Colonic mucosa (tissue), 4 donors: ENCODE results near the gene DERA. TPM values are rescaled to one million over a fixed set of nuclear protein-coding genes. Genes with fewer than 3 reads are reported as not detected.

ENCODE experiments used
- DNase-seq: peaks from one replicate; pipeline ENCODE4 v3.0.0-alpha.2; 2020
- H3K27ac ChIP-seq: fragments of 200-600 bp; one replicate; pipeline ENCODE4 v1.8.0; 2021
- H3K27me3 ChIP-seq: fragments of 200-600 bp; one replicate; pipeline ENCODE4 v1.8.0; 2021
- H3K36me3 ChIP-seq: fragments of 200-600 bp; one replicate; pipeline ENCODE4 v1.8.0; 2021
- H3K4me1 ChIP-seq: fragments of 200-600 bp; one replicate; pipeline ENCODE4 v1.8.0; 2021; ENCODE audit warnings: mild to moderate bottlenecking
- H3K4me3 ChIP-seq: fragments of 200-600 bp; one replicate; pipeline ENCODE4 v1.8.0; 2021
- H3K9ac ChIP-seq, 2 donors: one replicate each; pipeline ENCODE4 v1.7.0; 2013; ENCODE audit warnings: control low read depth in 2 of 2, low read depth in 2 of 2, low read length in 2 of 2
- H3K9me3 ChIP-seq: fragments of 200-600 bp; one replicate; pipeline ENCODE4 v1.8.0; 2021
- CTCF ChIP-seq: fragments of 200-600 bp; IDR thresholded peaks from one replicate; pipeline ENCODE4 v1.8.0; 2022; ENCODE audit warnings: antibody characterized with exemption, mild to moderate bottlenecking
- intact Hi-C: fragments of 100-400 bp; cut with DNase I; formaldehyde crosslinking; loops from one replicate; pipeline ENCODE4 v1.14.1; 2022
- total RNA-seq, 2 donors: library from RNA; stranded (reverse); fragmentation: NEBNext Ultra II Directional in 1 of 2; extraction: Animal tissue kit (Norgen Biotek cat#: 25700) in 1 of 2; gene quantifications; one replicate each; pipeline ENCODE4 v1.2.1, GENCODE V29; 2021
- donor health status: healthy.
- donor health status: DM: no; HTN: no; CAD: no.
- donor health status: DM: no; HTN: no; CAD: no.

Gene DERA
- total RNA-seq, 2 donors from 2014 or later: 44.0 to 61.2 TPM

GRCh38 chr12:15955281-15955680 lies 44.1 kb downstream of the DERA start:
- DNase-seq: no peak
- no peak for TF ChIP-seq CTCF
- intact Hi-C loops: no loop called here
- no peak overlapping the region for H3K27ac ChIP-seq
- no peak overlapping the region for H3K9ac ChIP-seq
- H3K27me3 ChIP-seq: no peaks in the 10 kb centered on the region
- no peaks in the 10 kb centered on the region for H3K4me1 ChIP-seq
- no peak overlapping the region for H3K4me3 ChIP-seq
- H3K36me3 ChIP-seq: no peaks in the 10 kb centered on the region
- no peaks in the 10 kb centered on the region for H3K9me3 ChIP-seq

- Histone ChIP-seq H3K4me3 (no peak overlapping the region), H3K36me3 (no peaks in the 10 kb centered on the region), H3K27me3 (no peaks in the 10 kb centered on the region), H3K9me3 (no peaks in the 10 kb centered on the region), H3K27ac (no peak overlapping the region), H3K4me1 (no peaks in the 10 kb centered on the region), H3K9ac (no peak overlapping the region)
- intact Hi-C loops: no loop called here
- no peak for DNase-seq
- TF ChIP-seq CTCF: no peak
Observed at GRCh38 chr12:15956010-15956409, 44.9 kb downstream of the DERA start.

GRCh38 chr12:15956413-15957185 lies 45.5 kb downstream of the DERA start:
- no peak for TF ChIP-seq CTCF
- no peaks in the 10 kb centered on the region for H3K36me3 ChIP-seq
- H3K4me1 ChIP-seq: no peaks in the 10 kb centered on the region
- DNase-seq: no peak
- H3K9ac ChIP-seq: no peak overlapping the region
- intact Hi-C loops: no loop called here
- no peaks in the 10 kb centered on the region for H3K27me3 ChIP-seq
- H3K9me3 ChIP-seq: no peaks in the 10 kb centered on the region
- H3K27ac ChIP-seq: no peak overlapping the region
- no peak overlapping the region for H3K4me3 ChIP-seq

GRCh38 chr12:15962760-15963159 lies 51.6 kb downstream of the DERA start:
- H3K4me3 ChIP-seq: no peak overlapping the region
- intact Hi-C loops: no loop called here
- no peaks in the 10 kb centered on the region for H3K9me3 ChIP-seq
- no peaks in the 10 kb centered on the region for H3K4me1 ChIP-seq
- H3K9ac ChIP-seq: no peak overlapping the region
- TF ChIP-seq CTCF: no peak
- DNase-seq: no peak
- H3K36me3 ChIP-seq: no peaks in the 10 kb centered on the region
- no peaks in the 10 kb centered on the region for H3K27me3 ChIP-seq
- no peak overlapping the region for H3K27ac ChIP-seq

GRCh38 chr12:15963271-15963670 lies 52.1 kb downstream of the DERA start:
- TF ChIP-seq CTCF: no peak
- no peak for DNase-seq
- Histone ChIP-seq H3K4me3 (no peak overlapping the region), H3K9ac (no peak overlapping the region), H3K27me3 (no peaks in the 10 kb centered on the region), H3K36me3 (no peaks in the 10 kb centered on the region), H3K27ac (no peak overlapping the region), H3K4me1 (no peaks in the 10 kb centered on the region), H3K9me3 (no peaks in the 10 kb centered on the region)
- intact Hi-C loops: no loop called here
